ENCODE measurements around the gene SCARB1.
"Not testable (repeated sequence)": the region's sequence is repeated elsewhere in the genome, so short reads cannot be mapped to it uniquely, and the experiment has no call there.

The SCARB1 gene, protein sequence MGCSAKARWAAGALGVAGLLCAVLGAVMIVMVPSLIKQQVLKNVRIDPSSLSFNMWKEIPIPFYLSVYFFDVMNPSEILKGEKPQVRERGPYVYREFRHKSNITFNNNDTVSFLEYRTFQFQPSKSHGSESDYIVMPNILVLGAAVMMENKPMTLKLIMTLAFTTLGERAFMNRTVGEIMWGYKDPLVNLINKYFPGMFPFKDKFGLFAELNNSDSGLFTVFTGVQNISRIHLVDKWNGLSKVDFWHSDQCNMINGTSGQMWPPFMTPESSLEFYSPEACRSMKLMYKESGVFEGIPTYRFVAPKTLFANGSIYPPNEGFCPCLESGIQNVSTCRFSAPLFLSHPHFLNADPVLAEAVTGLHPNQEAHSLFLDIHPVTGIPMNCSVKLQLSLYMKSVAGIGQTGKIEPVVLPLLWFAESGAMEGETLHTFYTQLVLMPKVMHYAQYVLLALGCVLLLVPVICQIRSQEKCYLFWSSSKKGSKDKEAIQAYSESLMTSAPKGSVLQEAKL

GRCh38 chr12:124863416-124864325, at the start of gene SCARB1:
SCARB1 (minus strand) TSS chr12:124863864; CDS start chr12:124863720, 144 bp downstream.
- peak within 1 kb of the TSS; percentile 96 for H3K4me3 ChIP-seq (ENCODE audit: low read length)
- TF ChIP-seq ZNF274 (IDR thresholded peaks at IDR 0.05; ENCODE audit: low read depth, low read length), result no peak

DNA sequence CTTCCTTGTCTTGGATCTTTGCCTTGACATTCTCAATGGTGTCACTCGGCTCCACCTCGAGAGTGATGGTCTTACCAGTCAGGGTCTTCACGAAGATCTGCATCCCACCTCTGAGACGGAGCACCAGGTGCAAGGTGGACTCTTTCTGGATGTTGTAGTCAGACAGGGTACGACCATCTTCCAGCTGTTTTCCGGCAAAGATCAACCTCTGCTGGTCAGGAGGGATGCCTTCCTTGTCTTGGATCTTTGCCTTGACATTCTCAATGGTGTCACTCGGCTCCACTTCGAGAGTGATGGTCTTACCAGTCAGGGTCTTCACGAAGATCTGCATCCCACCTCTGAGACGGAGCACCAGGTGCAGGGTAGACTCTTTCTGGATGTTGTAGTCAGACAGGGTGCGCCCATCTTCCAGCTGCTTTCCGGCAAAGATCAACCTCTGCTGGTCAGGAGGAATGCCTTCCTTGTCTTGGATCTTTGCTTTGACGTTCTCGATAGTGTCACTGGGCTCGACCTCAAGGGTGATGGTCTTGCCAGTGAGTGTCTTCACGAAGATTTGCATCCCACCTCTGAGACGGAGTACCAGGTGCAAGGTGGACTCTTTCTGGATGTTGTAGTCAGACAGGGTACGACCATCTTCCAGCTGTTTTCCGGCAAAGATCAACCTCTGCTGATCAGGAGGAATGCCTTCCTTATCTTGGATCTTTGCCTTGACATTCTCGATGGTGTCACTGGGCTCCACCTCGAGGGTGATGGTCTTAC, 49.0 kb upstream of the SCARB1 start:
- peak overlapping the region; percentile 91; the same call in 1 of the 2 replicates for H3K4me3 ChIP-seq (ENCODE audit: low read length)

DNA sequence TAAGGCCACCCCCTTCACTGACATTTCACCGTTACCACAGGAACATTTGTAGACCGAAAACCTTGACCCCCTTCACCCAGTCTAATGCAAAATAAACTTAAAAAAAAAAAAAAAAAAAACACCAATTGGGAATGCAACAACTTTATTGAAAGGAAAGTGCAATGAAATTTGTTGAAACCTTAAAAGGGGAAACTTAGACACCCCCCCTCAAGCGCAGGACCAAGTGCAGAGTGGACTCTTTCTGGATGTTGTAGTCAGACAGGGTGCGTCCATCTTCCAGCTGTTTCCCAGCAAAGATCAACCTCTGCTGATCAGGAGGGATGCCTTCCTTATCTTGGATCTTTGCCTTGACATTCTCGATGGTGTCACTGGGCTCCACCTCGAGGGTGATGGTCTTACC, 47.9 kb upstream of the SCARB1 start:
- not testable (repeated sequence) for H3K4me3 ChIP-seq (ENCODE audit: low read length)

- no peak for TF ChIP-seq ZNF274 (IDR thresholded peaks at IDR 0.05; ENCODE audit: low read depth, low read length)
- H3K4me3 ChIP-seq (ENCODE audit: low read length), result no peak overlapping the region
Measured at GRCh38 chr12:124910561-124911478, 47.2 kb upstream of the SCARB1 start.

DNA sequence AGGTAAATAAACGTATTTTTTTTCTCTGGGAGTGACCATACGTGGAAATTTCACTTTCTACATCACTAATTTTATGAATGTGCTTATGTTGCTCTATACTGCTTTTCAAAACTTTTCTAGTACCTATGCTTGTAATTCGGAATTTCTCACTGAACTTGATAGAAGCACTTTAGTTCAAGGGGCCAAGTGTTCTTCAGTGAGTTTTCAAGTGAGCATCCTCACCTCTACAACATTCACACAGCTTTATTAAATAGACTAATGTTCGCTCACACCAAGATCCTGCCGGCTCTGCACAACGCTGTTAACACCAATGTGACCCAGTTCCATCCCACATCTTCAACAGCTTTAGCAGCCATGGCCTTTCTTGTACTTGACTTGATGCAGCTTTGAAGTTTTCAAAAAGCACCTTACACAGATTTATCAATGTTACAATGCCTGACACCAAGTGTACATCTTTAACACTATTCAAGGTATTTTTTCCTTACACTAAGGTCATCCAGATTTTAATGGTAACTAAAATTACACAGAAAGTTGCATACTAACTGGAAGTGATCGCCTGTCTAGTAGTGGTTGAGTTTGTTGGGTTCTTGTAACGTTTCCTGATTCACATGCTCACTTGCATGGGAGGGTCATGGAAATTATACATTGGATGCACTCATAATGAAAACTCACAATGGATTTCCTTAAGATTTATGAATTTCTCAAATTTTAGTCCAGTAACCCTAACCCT, 46.3 kb upstream of the SCARB1 start:
- TF ChIP-seq ZNF274 (IDR thresholded peaks at IDR 0.05; ENCODE audit: low read depth, low read length), result no peak
- H3K4me3 ChIP-seq (ENCODE audit: low read length), result no peak overlapping the region

GRCh38 chr12:124906606-124907261, 43.1 kb upstream of the SCARB1 start:
- no peak overlapping the region for H3K4me3 ChIP-seq (ENCODE audit: low read length)
- no peak for TF ChIP-seq ZNF274 (IDR thresholded peaks at IDR 0.05; ENCODE audit: low read depth, low read length)

DNA sequence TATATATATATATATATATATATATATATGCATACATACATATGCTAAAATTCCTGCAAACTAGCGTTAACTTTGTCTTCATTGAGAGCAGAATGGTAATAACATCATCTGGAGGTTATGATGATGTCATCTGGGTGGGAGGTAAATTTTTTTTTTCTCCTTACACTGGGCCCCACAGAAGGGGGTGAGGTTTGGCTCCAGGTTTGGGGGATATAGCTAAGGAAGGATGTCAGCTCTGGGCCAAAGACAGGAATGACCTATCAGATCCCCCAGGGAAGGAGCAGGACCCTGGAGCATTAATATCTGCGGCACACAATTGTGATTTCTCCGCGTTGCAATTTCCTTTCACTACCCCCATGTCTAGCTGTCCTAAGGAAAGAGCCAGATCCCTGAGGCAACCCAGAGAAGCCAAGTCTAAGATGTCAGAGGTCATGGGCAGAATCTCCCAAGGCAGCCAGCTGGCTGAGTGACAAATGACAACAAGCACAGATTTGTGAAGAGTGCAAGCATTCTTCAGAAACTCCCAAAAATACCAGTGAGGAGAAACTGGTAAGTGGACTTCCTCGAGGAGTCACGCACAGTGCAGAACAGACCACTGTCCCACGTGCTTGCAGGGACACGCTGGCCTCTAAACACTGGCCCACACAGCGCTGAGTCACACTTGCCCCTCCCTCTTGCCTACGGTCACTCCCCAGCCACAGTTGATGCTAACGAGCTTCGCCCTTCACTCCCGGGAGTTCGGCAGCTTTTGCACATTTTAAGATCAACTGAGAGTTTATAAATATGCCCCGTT, 40.8 kb upstream of the SCARB1 start:
- no peak overlapping the region for H3K4me3 ChIP-seq (ENCODE audit: low read length)
- no peak for TF ChIP-seq ZNF274 (IDR thresholded peaks at IDR 0.05; ENCODE audit: low read depth, low read length)

DNA sequence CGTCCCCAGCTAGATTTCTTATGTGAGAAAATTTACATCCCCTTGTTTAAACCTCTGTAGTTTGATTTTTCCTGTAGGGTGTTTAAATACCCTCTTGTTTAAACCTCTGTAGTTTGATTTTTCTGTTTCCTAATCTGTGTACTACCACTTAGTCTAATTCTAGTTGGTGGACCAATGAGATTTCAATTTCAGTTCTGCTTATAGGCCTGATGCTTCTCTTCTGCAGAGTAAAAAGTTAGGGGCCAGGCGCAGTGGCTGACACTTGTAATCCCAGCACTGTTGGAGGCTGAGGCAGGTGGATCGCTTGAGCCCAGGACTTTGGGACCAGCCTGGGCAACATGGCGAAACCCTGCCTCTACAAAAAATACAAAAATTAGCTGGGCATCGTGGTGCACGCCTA, 39.3 kb upstream of the SCARB1 start:
- TF ChIP-seq ZNF274 (IDR thresholded peaks at IDR 0.05; ENCODE audit: low read depth, low read length), result no peak
- no peak overlapping the region for H3K4me3 ChIP-seq (ENCODE audit: low read length)

DNA sequence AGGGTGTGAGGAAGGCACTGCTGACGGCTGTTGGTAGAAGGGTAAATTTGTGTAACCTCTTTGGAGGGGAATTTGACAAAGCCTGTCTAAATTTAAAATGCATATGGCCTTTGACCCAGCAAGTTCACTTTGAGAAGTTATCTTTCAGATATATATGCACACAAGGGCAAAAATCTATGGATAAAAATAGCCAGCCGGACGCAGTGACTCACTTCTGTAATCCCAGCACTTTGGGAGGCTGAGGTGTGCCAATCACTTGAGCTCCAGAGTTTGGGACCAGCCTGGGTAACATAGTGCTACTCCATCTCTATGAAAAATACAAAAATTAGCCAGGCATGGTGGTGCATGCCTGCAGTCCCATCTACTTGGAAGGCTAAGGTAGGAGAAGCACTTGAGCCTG, 37.3 kb upstream of the SCARB1 start:
- H3K4me3 ChIP-seq (ENCODE audit: low read length), result no peak overlapping the region
- no peak for TF ChIP-seq ZNF274 (IDR thresholded peaks at IDR 0.05; ENCODE audit: low read depth, low read length)

- not testable (repeated sequence) for H3K4me3 ChIP-seq (ENCODE audit: low read length)
Measured at GRCh38 chr12:124900345-124900795, 36.7 kb upstream of the SCARB1 start.

GRCh38 chr12:124898923-124899294, 35.2 kb upstream of the SCARB1 start:
- no peak for TF ChIP-seq ZNF274 (IDR thresholded peaks at IDR 0.05; ENCODE audit: low read depth, low read length)
- H3K4me3 ChIP-seq (ENCODE audit: low read length), result no peak overlapping the region

All from GM08714 (cell line).